DOHH2 (cell line): ENCODE data around the gene FARS2.

Source experiments
- H3F3A ChIP-seq: fragments of 200-600 bp; sonication (generic), shearing (Covaris generic); 2 replicates; pipeline ENCODE4 v1.6.0; 2016; ENCODE audit warnings: antibody characterized with exemption, mild to moderate bottlenecking; ENCODE audit not compliant: control insufficient read depth, insufficient read depth
- H3K27ac ChIP-seq: fragments of 200-600 bp; sonication (generic); 2 replicates; pipeline ENCODE4 v1.5.1; 2014; ENCODE audit warnings: low read depth, mild to moderate bottlenecking, low read length, moderate library complexity
- H3K27me3 ChIP-seq: fragments of 200-600 bp; sonication (generic); 2 replicates; pipeline ENCODE4 v1.6.1; 2014; ENCODE audit warnings: mild to moderate bottlenecking, low read length, mixed read lengths; ENCODE audit not compliant: control insufficient read depth
- H3K36me3 ChIP-seq: fragments of 200-600 bp; sonication (generic); 2 replicates; pipeline ENCODE4 v1.6.1; 2014; ENCODE audit warnings: mild to moderate bottlenecking, low read length, moderate library complexity, mixed read lengths; ENCODE audit not compliant: control insufficient read depth
- H3K4me1 ChIP-seq: fragments of 200-600 bp; sonication (generic); 2 replicates; pipeline ENCODE4 v1.6.1; 2014; ENCODE audit warnings: mild to moderate bottlenecking, low read length, mixed read lengths; ENCODE audit not compliant: control insufficient read depth
- H3K4me2 ChIP-seq: fragments of 200-600 bp; sonication (generic); 2 replicates; pipeline ENCODE4 v1.6.0; 2014; ENCODE audit warnings: mild to moderate bottlenecking, low read length, moderate library complexity
- H3K4me3 ChIP-seq: fragments of 200-600 bp; sonication (generic); 2 replicates; pipeline ENCODE4 v1.5.1; 2014; ENCODE audit warnings: mild to moderate bottlenecking, low read length, mixed read lengths
- H3K79me2 ChIP-seq: fragments of 200-600 bp; sonication (generic); 2 replicates; pipeline ENCODE4 v1.6.1; 2014; ENCODE audit warnings: mild to moderate bottlenecking, low read length, mixed read lengths; ENCODE audit not compliant: control insufficient read depth
- H3K9me2 ChIP-seq: fragments of 200-600 bp; sonication (generic); replicated peaks from 2 replicates; pipeline ENCODE4 v1.6.1; 2014; ENCODE audit warnings: mild to moderate bottlenecking, low read length, mixed read lengths; ENCODE audit not compliant: control insufficient read depth
- H3K9me3 ChIP-seq: fragments of 200-600 bp; sonication (generic); 2 replicates; pipeline ENCODE4 v1.6.1; 2014; ENCODE audit warnings: antibody characterized with exemption, low read length, mixed read lengths; ENCODE audit not compliant: control insufficient read depth, insufficient read depth
- H4K20me1 ChIP-seq: fragments of 200-600 bp; sonication (generic); 2 replicates; pipeline ENCODE4 v1.6.0; 2014; ENCODE audit warnings: low read depth, mild to moderate bottlenecking, antibody characterized with exemption, low read length, moderate library complexity; ENCODE audit not compliant: control insufficient read depth, insufficient read depth
- EZH2phosphoT487 ChIP-seq: fragments of 200-600 bp; sonication (generic); IDR thresholded peaks from 2 replicates; pipeline ENCODE4 v1.6.1; 2017; ENCODE audit warnings: borderline replicate concordance, mild to moderate bottlenecking, antibody characterized with exemption, low read length, moderate library complexity, mixed read lengths
- TF ChIP-seq, protein P1 (sequence below): fragments of 200-600 bp; sonication (generic); IDR thresholded peaks from one replicate; pipeline ENCODE4 v1.5.1; 2014; ENCODE audit warnings: antibody characterized with exemption, mild to moderate bottlenecking, low read depth, low read length; ENCODE audit not compliant: poor library complexity, severe bottlenecking

FARS2 gene

DNA sequence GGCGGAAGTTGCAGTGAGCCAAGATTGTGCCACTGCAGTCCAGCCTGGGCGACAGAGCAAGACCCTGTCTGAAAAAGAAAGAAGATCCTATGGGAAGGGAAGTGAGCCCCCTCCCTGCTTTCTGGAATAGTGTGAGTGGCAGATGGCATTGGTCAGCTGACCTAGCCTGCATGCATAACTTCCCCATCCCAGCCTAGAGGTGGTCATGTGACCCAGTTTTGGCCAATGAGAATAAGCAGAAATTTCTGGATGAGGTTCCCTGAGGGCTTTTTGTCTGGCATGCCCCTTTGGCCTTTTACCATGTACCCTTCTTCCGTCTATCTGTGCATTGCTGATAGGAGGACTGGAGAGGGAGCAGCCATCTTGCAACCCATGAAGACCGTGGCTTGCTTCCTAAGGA lies 476.1 kb downstream of the FARS2 start:
- no peaks in the 10 kb centered on the region for H3K36me3 ChIP-seq
- no peaks in the 10 kb centered on the region for H3K9me2 ChIP-seq
- no peaks in the 10 kb centered on the region for H4K20me1 ChIP-seq
- H3K4me3 ChIP-seq, result no peak overlapping the region
- H3K27me3 ChIP-seq, result no peaks in the 10 kb centered on the region
- no peaks in the 10 kb centered on the region for H3K9me3 ChIP-seq
- no peak for TF ChIP-seq EZH2phosphoT487
- TF ChIP-seq, protein P1, sequence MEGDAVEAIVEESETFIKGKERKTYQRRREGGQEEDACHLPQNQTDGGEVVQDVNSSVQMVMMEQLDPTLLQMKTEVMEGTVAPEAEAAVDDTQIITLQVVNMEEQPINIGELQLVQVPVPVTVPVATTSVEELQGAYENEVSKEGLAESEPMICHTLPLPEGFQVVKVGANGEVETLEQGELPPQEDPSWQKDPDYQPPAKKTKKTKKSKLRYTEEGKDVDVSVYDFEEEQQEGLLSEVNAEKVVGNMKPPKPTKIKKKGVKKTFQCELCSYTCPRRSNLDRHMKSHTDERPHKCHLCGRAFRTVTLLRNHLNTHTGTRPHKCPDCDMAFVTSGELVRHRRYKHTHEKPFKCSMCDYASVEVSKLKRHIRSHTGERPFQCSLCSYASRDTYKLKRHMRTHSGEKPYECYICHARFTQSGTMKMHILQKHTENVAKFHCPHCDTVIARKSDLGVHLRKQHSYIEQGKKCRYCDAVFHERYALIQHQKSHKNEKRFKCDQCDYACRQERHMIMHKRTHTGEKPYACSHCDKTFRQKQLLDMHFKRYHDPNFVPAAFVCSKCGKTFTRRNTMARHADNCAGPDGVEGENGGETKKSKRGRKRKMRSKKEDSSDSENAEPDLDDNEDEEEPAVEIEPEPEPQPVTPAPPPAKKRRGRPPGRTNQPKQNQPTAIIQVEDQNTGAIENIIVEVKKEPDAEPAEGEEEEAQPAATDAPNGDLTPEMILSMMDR, result no peak
- H3K79me2 ChIP-seq, result no peaks in the 10 kb centered on the region
- H3F3A ChIP-seq, result no peaks in the 10 kb centered on the region
- peaks cover 7% of the 10 kb centered on the region for H3K4me1 ChIP-seq
- no peak overlapping the region for H3K4me2 ChIP-seq
- H3K27ac ChIP-seq, result no peak overlapping the region

DNA sequence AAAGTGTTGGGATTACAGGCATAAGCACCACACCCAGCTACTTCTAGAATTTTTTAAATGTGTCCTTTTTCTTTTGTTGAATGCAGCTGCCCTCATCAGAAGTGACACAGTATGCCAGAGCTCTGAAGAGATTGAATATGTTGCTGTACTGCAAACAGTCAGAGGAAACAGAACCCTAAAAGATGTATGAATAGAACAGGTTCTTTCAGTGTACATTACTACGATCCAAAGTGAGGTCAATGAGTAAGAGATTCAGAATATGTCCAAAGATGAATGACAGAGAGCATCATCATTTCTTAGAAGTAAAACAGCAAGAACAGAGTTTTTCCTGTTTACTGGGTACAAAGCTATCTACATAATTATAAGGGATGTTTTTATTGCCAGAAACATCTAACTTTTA lies 476.9 kb downstream of the FARS2 start:
- H3K4me3 ChIP-seq, result no peak overlapping the region
- H3K9me3 ChIP-seq, result no peaks in the 10 kb centered on the region
- H4K20me1 ChIP-seq, result no peaks in the 10 kb centered on the region
- H3K4me1 ChIP-seq, result peaks cover 7% of the 10 kb centered on the region
- no peaks in the 10 kb centered on the region for H3K27me3 ChIP-seq
- no peaks in the 10 kb centered on the region for H3K9me2 ChIP-seq
- H3F3A ChIP-seq, result no peaks in the 10 kb centered on the region
- no peaks in the 10 kb centered on the region for H3K79me2 ChIP-seq
- H3K36me3 ChIP-seq, result no peaks in the 10 kb centered on the region
- no peak for TF ChIP-seq EZH2phosphoT487
- TF ChIP-seq, protein P1, result no peak
- no peak overlapping the region for H3K27ac ChIP-seq
- no peak overlapping the region for H3K4me2 ChIP-seq

DNA sequence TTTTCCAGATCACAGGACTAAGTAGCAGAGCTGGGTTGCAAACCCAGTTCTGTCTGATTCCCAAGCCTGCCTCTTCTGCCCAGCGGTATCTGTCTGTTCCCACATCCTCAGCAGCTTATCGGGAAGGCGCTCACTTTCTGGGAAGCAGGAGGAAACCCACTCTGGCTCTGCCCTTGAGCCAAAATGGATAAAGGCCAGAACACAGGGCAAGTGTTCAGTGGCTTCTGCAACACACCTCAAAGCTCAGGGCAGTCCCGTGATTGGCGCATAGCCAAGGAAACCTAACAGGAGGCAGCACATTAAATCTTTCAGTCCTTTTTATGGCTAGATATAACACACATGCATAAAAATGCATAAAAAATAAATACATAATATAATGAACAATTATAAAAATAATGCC lies 483.2 kb downstream of the FARS2 start:
- TF ChIP-seq EZH2phosphoT487, result no peak
- TF ChIP-seq, protein P1, result no peak
- Histone ChIP-seq H3K9me2 (no peaks in the 10 kb centered on the region), H3K27ac (no peak overlapping the region), H3K36me3 (no peaks in the 10 kb centered on the region), H4K20me1 (no peaks in the 10 kb centered on the region), H3K4me1 (no peaks in the 10 kb centered on the region), H3K79me2 (no peaks in the 10 kb centered on the region), H3K9me3 (no peaks in the 10 kb centered on the region), H3K4me3 (no peak overlapping the region), H3K27me3 (no peaks in the 10 kb centered on the region), H3F3A (no peaks in the 10 kb centered on the region), H3K4me2 (no peak overlapping the region)

DNA sequence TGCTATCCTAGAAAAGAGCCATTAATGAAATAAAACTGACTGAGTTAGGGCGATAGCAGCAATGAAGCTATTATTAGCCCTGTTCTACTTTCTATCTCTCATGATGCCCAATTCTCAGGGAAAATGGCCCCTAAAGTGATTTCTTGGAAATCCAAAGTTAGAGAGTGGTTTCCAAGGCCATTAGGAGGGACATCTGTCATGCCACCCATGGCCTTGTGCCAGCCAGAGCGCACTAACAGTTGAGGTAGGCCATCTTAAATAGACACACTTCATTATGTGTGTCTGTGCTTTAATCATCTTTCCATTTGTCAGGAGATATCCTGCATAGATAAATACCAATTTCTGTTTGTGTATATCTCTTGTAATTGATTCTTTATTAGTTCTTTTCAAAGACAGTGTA lies 483.8 kb downstream of the FARS2 start:
- no peak for TF ChIP-seq EZH2phosphoT487
- TF ChIP-seq, protein P1, result no peak
- Histone ChIP-seq H3K4me2 (no peak overlapping the region), H3K36me3 (no peaks in the 10 kb centered on the region), H3K9me3 (no peaks in the 10 kb centered on the region), H3K27me3 (no peaks in the 10 kb centered on the region), H3K27ac (no peak overlapping the region), H3K4me1 (no peaks in the 10 kb centered on the region), H4K20me1 (no peaks in the 10 kb centered on the region), H3F3A (no peaks in the 10 kb centered on the region), H3K9me2 (no peaks in the 10 kb centered on the region), H3K4me3 (no peak overlapping the region), H3K79me2 (no peaks in the 10 kb centered on the region)
